Loucy (cell line): Measurements from ENCODE around the gene PCDHB11.
"Not testable (repeated sequence)": the region's sequence is repeated elsewhere in the genome, so short reads cannot be mapped to it uniquely, and the experiment has no call there.

Source experiments
- H2AFZ ChIP-seq: fragments of 200-600 bp; sonication (generic); 2 replicates; pipeline ENCODE4 v1.6.0; 2016; ENCODE audit warnings: antibody characterized with exemption, mild to moderate bottlenecking, low read length, moderate library complexity
- H3F3A ChIP-seq: fragments of 200-600 bp; 2 replicates; pipeline ENCODE4 v1.6.0; 2016; ENCODE audit warnings: antibody characterized with exemption, low read depth, mild to moderate bottlenecking
- H3K27me3 ChIP-seq: fragments of 200-600 bp; sonication (generic); 2 replicates; pipeline ENCODE4 v1.6.1; 2014; ENCODE audit warnings: low read length, mild to moderate bottlenecking; ENCODE audit not compliant: insufficient read depth, poor library complexity, severe bottlenecking
- H3K36me3 ChIP-seq: fragments of 200-600 bp; sonication (generic); 2 replicates; pipeline ENCODE4 v1.6.1; 2016; ENCODE audit warnings: low read length; ENCODE audit not compliant: insufficient read depth
- H3K4me1 ChIP-seq: fragments of 200-600 bp; sonication (generic); 2 replicates; pipeline ENCODE4 v1.5.1; 2014; ENCODE audit warnings: low read length, mild to moderate bottlenecking; ENCODE audit not compliant: insufficient read depth, poor library complexity, severe bottlenecking
- H3K4me2 ChIP-seq: fragments of 200-600 bp; sonication (generic); 2 replicates; pipeline ENCODE4 v1.6.0; 2014; ENCODE audit warnings: antibody characterized with exemption, low read length, low read depth, mild to moderate bottlenecking; ENCODE audit not compliant: poor library complexity, severe bottlenecking
- H3K4me3 ChIP-seq: fragments of 200-600 bp; sonication (generic); 2 replicates; pipeline ENCODE4 v1.5.1; 2014; ENCODE audit warnings: low read length, mild to moderate bottlenecking, mixed read lengths; ENCODE audit not compliant: poor library complexity, severe bottlenecking
- H3K79me2 ChIP-seq: fragments of 200-600 bp; sonication (generic); 2 replicates; pipeline ENCODE4 v1.6.1; 2014; ENCODE audit warnings: low read length; ENCODE audit not compliant: insufficient read depth
- H3K9ac ChIP-seq: fragments of 200-600 bp; sonication (generic); 2 replicates; pipeline ENCODE4 v1.6.0; 2014; ENCODE audit warnings: mild to moderate bottlenecking, low read depth, low read length, moderate library complexity; ENCODE audit not compliant: poor library complexity, severe bottlenecking
- H3K9me2 ChIP-seq: fragments of 200-600 bp; sonication (generic); replicated peaks from 2 replicates; pipeline ENCODE4 v1.6.1; 2016; ENCODE audit warnings: low read depth, low read length, mixed read lengths
- H3K9me3 ChIP-seq: fragments of 200-600 bp; sonication (generic); 2 replicates; pipeline ENCODE4 v1.6.1; 2014; ENCODE audit warnings: mild to moderate bottlenecking, antibody characterized with exemption, low read length, low read depth; ENCODE audit not compliant: insufficient read depth
- H4K20me1 ChIP-seq: fragments of 200-600 bp; sonication (generic); 2 replicates; pipeline ENCODE4 v1.6.0; 2014; ENCODE audit warnings: antibody characterized with exemption, low read length, mild to moderate bottlenecking; ENCODE audit not compliant: insufficient read depth, poor library complexity, severe bottlenecking
- EZH2phosphoT487 ChIP-seq: fragments of 200-600 bp; IDR thresholded peaks from 2 replicates; pipeline ENCODE4 v1.6.1; 2018; ENCODE audit warnings: antibody characterized with exemption, mild to moderate bottlenecking, moderate library complexity, borderline replicate concordance
- TF ChIP-seq, protein P1 (sequence below): fragments of 200-600 bp; sonication (generic); conservative IDR thresholded peaks from 2 replicates; pipeline ENCODE4 v1.5.1; 2014; ENCODE audit warnings: mild to moderate bottlenecking, antibody characterized with exemption, low read length

The PCDHB11 gene

DNA sequence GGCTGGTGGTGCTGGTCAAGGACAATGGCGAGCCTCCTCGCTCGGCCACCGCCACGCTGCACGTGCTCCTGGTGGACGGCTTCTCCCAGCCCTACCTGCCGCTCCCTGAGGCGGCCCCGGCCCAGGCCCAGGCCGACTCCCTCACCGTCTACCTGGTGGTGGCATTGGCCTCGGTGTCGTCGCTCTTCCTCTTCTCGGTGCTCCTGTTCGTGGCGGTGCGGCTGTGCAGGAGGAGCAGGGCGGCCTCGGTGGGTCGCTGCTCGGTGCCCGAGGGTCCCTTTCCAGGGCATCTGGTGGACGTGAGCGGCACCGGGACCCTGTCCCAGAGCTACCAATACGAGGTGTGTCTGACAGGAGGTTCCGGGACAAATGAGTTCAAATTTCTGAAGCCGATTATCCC lies 26.0 kb downstream of the PCDHB11 start:
- H3K36me3 ChIP-seq, H3K9ac ChIP-seq, H3K4me2 ChIP-seq, H3F3A ChIP-seq, H3K79me2 ChIP-seq, H3K27me3 ChIP-seq, H3K4me3 ChIP-seq, H3K4me1 ChIP-seq, H2AFZ ChIP-seq, H4K20me1 ChIP-seq, H3K9me2 ChIP-seq, H3K9me3 ChIP-seq: not testable (repeated sequence)

GRCh38 chr5:141234109-141234667 lies 34.8 kb downstream of the PCDHB11 start:
- no peaks in the 10 kb centered on the region for H3K4me1 ChIP-seq
- no peak for TF ChIP-seq EZH2phosphoT487
- TF ChIP-seq, protein P1, sequence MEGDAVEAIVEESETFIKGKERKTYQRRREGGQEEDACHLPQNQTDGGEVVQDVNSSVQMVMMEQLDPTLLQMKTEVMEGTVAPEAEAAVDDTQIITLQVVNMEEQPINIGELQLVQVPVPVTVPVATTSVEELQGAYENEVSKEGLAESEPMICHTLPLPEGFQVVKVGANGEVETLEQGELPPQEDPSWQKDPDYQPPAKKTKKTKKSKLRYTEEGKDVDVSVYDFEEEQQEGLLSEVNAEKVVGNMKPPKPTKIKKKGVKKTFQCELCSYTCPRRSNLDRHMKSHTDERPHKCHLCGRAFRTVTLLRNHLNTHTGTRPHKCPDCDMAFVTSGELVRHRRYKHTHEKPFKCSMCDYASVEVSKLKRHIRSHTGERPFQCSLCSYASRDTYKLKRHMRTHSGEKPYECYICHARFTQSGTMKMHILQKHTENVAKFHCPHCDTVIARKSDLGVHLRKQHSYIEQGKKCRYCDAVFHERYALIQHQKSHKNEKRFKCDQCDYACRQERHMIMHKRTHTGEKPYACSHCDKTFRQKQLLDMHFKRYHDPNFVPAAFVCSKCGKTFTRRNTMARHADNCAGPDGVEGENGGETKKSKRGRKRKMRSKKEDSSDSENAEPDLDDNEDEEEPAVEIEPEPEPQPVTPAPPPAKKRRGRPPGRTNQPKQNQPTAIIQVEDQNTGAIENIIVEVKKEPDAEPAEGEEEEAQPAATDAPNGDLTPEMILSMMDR: no peak
- H3K4me3 ChIP-seq: no peak overlapping the region
- H3K9me3 ChIP-seq: 0 out of 2 replicates have a peak, but pooled peaks cover 5% of the 10 kb centered on the region
- H4K20me1 ChIP-seq: no peaks in the 10 kb centered on the region
- H2AFZ ChIP-seq: no peak overlapping the region
- no peaks in the 10 kb centered on the region for H3K36me3 ChIP-seq
- H3F3A ChIP-seq: no peaks in the 10 kb centered on the region
- H3K4me2 ChIP-seq: no peak overlapping the region
- H3K27me3 ChIP-seq: no peaks in the 10 kb centered on the region
- H3K9me2 ChIP-seq: no peaks in the 10 kb centered on the region
- H3K9ac ChIP-seq: no peak overlapping the region
- no peaks in the 10 kb centered on the region for H3K79me2 ChIP-seq

- not testable (repeated sequence) for H3K4me2 ChIP-seq, H3K79me2 ChIP-seq, H3K9me2 ChIP-seq, H3K4me3 ChIP-seq, H3K9ac ChIP-seq, H2AFZ ChIP-seq, H3K9me3 ChIP-seq, H4K20me1 ChIP-seq, H3K4me1 ChIP-seq, H3K36me3 ChIP-seq, H3F3A ChIP-seq, H3K27me3 ChIP-seq
Observed at GRCh38 chr5:141235922-141236321, 36.5 kb downstream of the PCDHB11 start.

DNA sequence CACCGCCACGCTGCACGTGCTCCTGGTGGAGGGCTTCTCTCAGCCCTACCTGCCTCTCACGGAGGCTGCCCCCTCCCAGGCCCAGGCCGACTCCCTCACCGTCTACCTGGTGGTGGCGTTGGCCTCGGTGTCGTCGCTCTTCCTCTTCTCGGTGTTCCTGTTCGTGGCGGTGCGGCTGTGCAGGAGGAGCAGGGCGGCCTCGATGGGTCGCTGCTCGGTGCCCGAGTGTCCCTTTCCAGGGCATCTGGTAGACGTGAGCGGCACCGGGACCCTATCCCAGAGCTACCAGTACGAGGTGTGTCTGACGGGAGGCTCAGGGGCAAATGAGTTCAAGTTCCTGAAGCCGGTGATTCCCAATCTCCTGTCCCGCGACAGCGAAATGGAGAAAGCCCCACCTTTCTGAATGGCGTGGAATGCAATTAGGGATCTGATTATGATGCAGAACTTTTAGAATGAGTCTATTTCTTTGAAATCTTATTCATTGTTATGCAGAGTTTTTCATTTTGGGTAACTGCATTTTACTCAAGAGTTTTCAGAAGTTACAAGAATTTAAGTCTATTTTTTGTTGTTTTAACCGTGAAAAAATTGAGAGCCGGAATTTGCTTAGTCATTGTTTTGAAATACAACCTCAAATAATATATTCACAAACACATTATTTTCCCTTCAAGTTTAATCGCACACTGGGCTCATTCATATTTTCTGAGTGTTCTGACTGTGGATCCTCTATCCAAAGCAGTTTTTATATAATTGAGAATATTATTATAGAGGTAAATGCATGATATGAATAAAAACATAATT lies 37.3 kb downstream of the PCDHB11 start:
- Histone ChIP-seq H3K4me2 (no peak overlapping the region), H3K27me3 (no peaks in the 10 kb centered on the region), H4K20me1 (no peaks in the 10 kb centered on the region), H3K36me3 (no peaks in the 10 kb centered on the region), H3K4me1 (no peaks in the 10 kb centered on the region), H2AFZ (no peak overlapping the region), H3K79me2 (no peaks in the 10 kb centered on the region), H3F3A (no peaks in the 10 kb centered on the region), H3K9me2 (no peaks in the 10 kb centered on the region), H3K4me3 (no peak overlapping the region), H3K9ac (no peak overlapping the region), H3K9me3 (no peaks in the 10 kb centered on the region; the same call in 1 of the 2 replicates)
- TF ChIP-seq EZH2phosphoT487: no peak
- TF ChIP-seq, protein P1: no peak
